ENCODE measurements around the gene TLE1. TPM values are rescaled to one million over a fixed set of nuclear protein-coding genes. Genes with fewer than 3 reads are reported as not detected.

The TLE1 gene
- total and polyA plus RNA-seq, 2 of the 4 experiments (the other 2 are of a cell fraction): 36.0 to 51.0 TPM

DNA sequence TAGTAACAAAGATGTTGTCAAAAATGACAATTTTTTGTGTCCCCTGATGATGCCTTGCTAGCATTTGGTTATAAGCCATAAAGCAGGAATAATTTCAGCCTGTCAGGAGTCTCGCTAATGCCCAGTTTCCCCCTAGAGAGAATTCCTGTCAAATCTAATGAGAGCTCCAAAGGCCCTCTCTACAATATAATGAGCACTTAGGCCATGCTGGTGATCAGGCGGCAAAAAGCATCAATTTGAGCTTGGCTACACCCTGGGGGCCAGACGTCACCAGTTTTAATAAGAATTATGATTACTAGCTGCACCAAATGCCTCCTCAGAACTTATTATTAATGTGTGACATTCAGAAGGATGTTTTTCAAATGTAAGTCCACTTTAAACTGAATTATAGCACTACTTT is 6.1 kb downstream of the TLE1 start:
- no peaks in the 10 kb centered on the region for H3K27me3 ChIP-seq (ENCODE audit: control insufficient read depth, insufficient read depth, low read length)
- no peak overlapping the region for H3K18ac ChIP-seq (ENCODE audit: low read depth, low read length)
- no peak overlapping the region for H3K27ac ChIP-seq (ENCODE audit: insufficient read depth, low read length)
- no peak overlapping the region for H3K9ac ChIP-seq (ENCODE audit: low read depth, low read length)
- in situ Hi-C loops (cut with MboI; ENCODE audit: low sequenced_read_pairs) (loop anchor here (10.0 kb wide), 1 partner anchor 188 kb away; no protein-coding TSS in a partner anchor), dilution Hi-C loops (cut with HindIII; ENCODE audit: low sequenced_read_pairs, unreplicated experiment) (no loop called here), intact Hi-C loops (cut with micrococcal nuclease) (loop anchor here (10.0 kb wide), 5 partner anchors 352 to 1282 kb away; no protein-coding TSS in a partner anchor)
- no peak overlapping the region for H2AK9ac ChIP-seq (replicated peaks; ENCODE audit: low read depth, low read length, poor library complexity)
- no peak overlapping the region for H3K4ac ChIP-seq (ENCODE audit: low read depth, low read length)
- 80% methylated on average over 1 of the region's 3 CpGs; no CpG with 5 or more reads in 1 of the 2 experiments for WGBS, 2 experiments (ENCODE audit: extremely low coverage in 2 of 2, insufficient read length in 1 of 2)
- DNase-seq (no peak), ATAC-seq (ENCODE audit: low read depth) (no peak)
- peaks cover 37% of the 10 kb centered on the region; the same call in 1 of the 2 replicates for H4K20me1 ChIP-seq (ENCODE audit: insufficient read depth, low read length)
- H3K4me1 ChIP-seq (ENCODE audit: control insufficient read depth, insufficient read depth, low read length): peaks cover 9% of the 10 kb centered on the region
- no peak overlapping the region for H2BK15ac ChIP-seq (ENCODE audit: low read depth, low read length)
- no peak overlapping the region for H3K56ac ChIP-seq (ENCODE audit: extremely low read depth, insufficient read depth, low read length)
- CTCF ChIA-PET: interaction anchor here (1.4 kb wide), 1 partner anchor 10 kb away, joined by 4 read pairs; no protein-coding TSS in a partner anchor
- no peak overlapping the region for H2BK20ac ChIP-seq (ENCODE audit: low read depth, low read length)
- no peak overlapping the region for H3K4me3 ChIP-seq (ENCODE audit: insufficient read depth, low read depth, low read length)
- H2AFZ ChIP-seq (replicated peaks; ENCODE audit: low read length, poor library complexity): no peak overlapping the region
- no peak overlapping the region for H3K23ac ChIP-seq (ENCODE audit: low read depth, low read length)
- no peak overlapping the region for H4K8ac ChIP-seq (ENCODE audit: low read depth in 2 of 2, low read length in 2 of 2)
- no TSS peak for BruUV-seq (replicated peaks)
- H3K79me1 ChIP-seq (ENCODE audit: low read depth in 1 of 2, low read length in 2 of 2): peaks cover 40 to 61% of the 10 kb centered on the region in 2 experiments
- H4K5ac ChIP-seq (ENCODE audit: low read depth, low read length): no peak overlapping the region
- H3K9me3 ChIP-seq (ENCODE audit: control insufficient read depth, insufficient read depth, low read length): no peaks in the 10 kb centered on the region
- peaks cover 14% of the 10 kb centered on the region for H3K9me1 ChIP-seq (ENCODE audit: insufficient read depth, low read length)
- no peak overlapping the region for H3K14ac ChIP-seq (replicated peaks; ENCODE audit: low read depth, low read length)
- peaks cover 27% of the 10 kb centered on the region for H3K36me3 ChIP-seq (ENCODE audit: control insufficient read depth, insufficient read depth, low read length)
- no peak for TF ChIP-seq CHD1 (IDR thresholded peaks at IDR 0.05; ENCODE audit: low read depth, low read length)
- H2BK120ac ChIP-seq (ENCODE audit: low read depth, low read length): no peak overlapping the region
- H2AK5ac ChIP-seq (ENCODE audit: low read depth, low read length): no peak overlapping the region
- POLR2A ChIA-PET (ENCODE audit: unreplicated experiment): interaction anchor here (0.7 kb wide), 2 partner anchors 20 to 146 kb away, joined by 3 to 7 read pairs; no protein-coding TSS in a partner anchor
- no peak overlapping the region for H4K91ac ChIP-seq (ENCODE audit: insufficient read depth, low read depth, low read length)
- no peak overlapping the region for H3K4me2 ChIP-seq (ENCODE audit: low read depth, low read length)
- no peak overlapping the region for H2BK5ac ChIP-seq (ENCODE audit: low read depth, low read length, poor library complexity, severe bottlenecking)

Measured in IMR-90 (cell line).